ENCODE data around the gene PHF12. TPM values are rescaled to one million over a fixed set of nuclear protein-coding genes. Genes with fewer than 3 reads are reported as not detected.

Gene PHF12
- total and polyA plus RNA-seq, 10 of the 15 experiments (the other 5 are each of a cell fraction or from before 2014, with no cell fraction given), result 1.3 to 43.9 (median 19.2) TPM

DNA sequence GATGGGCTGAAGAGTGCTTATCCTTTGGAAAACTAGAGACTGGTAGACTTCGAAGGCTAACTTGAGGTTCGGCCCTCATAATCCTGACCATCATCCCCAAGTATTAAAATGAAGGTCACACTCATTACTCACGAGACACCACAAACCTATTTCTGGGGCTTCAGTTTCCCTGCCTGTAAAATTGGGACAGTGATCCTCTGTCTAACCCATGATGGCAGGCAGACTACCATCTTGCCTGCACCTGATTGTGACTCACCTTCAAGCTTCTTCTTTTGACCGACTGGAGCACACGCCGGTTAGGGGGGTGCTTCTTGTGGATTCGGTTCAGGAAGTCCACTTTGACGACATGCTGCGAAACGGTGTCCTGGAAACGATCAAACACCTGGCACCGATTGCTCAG lies 34.3 kb downstream of the PHF12 start:
- FAIRE-seq, result no peak
- Histone ChIP-seq H3K9me3 (replicated peaks; ENCODE audit: control insufficient read depth, insufficient read depth, low read length) (no peaks in the 10 kb centered on the region), H3K4me3 (no peak overlapping the region), H3K4me2 (ENCODE audit: control insufficient read depth, insufficient read depth) (no peak overlapping the region), H3K9ac (ENCODE audit: control insufficient read depth, insufficient read depth, low read length) (no peak overlapping the region), H3K79me2 (ENCODE audit: control insufficient read depth, insufficient read depth, low read length) (no peaks in the 10 kb centered on the region), H3K36me3 (ENCODE audit: control insufficient read depth in 2 of 2, insufficient read depth in 2 of 2, low read length in 1 of 2) (peaks cover 42 to 60% of the 10 kb centered on the region in 2 experiments), H3K27ac (ENCODE audit: control insufficient read depth, insufficient read depth) (no peak overlapping the region), H3K27me3 (replicated peaks in 1 of 2; ENCODE audit: control insufficient read depth in 2 of 2, insufficient read depth in 2 of 2, low read length in 1 of 2) (no peaks in the 10 kb centered on the region), H4K20me1 (ENCODE audit: control insufficient read depth, insufficient read depth) (no peaks in the 10 kb centered on the region), H2AFZ (ENCODE audit: control insufficient read depth, low read depth, low read length) (no peak overlapping the region), H3K4me1 (ENCODE audit: control insufficient read depth, insufficient read depth, low read length) (no peaks in the 10 kb centered on the region)
- ATAC-seq, result no peak
- ChIA-PET POLR2A (interaction anchor here (1.2 kb wide), 1 partner anchor 35 kb away, joined by 3 read pairs; the partner anchor contains the start of gene PHF12), SMC1A (ENCODE audit: uncharacterized antibody, unreplicated experiment) (interaction anchor here (0.6 to 4.8 kb wide), 13 partner anchors 9 to 197 kb away, joined by 3 to 40 read pairs (median 3); partner anchors contain the start of genes FAM222B, RPL23A and TLCD1), RAD21 (ENCODE audit: unreplicated experiment) (interaction anchor here (0.9 to 2.8 kb wide), 5 partner anchors 10 to 190 kb away, joined by 3 to 21 read pairs (median 6); partner anchors contain the start of gene TLCD1), CTCF (interaction anchor here (0.7 to 6.0 kb wide), 21 partner anchors 9 to 271 kb away, joined by 3 to 78 read pairs (median 7); partner anchors contain the start of genes NEK8, RPL23A and TLCD1)
- in situ Hi-C loops (cut with MboI), result no loop called here
- 92% methylated on average over 12 of the region's 12 CpGs for WGBS (ENCODE audit: insufficient coverage, insufficient replicate concordance, low lambda C conversion rate, missing lambda C conversion rate)
- intact Hi-C loops (cut with micrococcal nuclease; ENCODE audit: unreplicated experiment), result loop anchor here (2.0 kb wide), 1 partner anchor 190 kb away; the partner anchor contains the start of gene TLCD1
- TF ChIP-seq FOS (IDR thresholded peaks at IDR 0.05; ENCODE audit: borderline replicate concordance, extremely low read depth, insufficient read length), result no peak
- no peak for TF ChIP-seq MYB (IDR thresholded peaks at IDR 0.05; ENCODE audit: borderline replicate concordance, low read depth, low read length)
- TF ChIP-seq ZNF207 (IDR thresholded peaks at IDR 0.05; ENCODE audit: borderline replicate concordance), result no peak
- BruUV-seq (replicated peaks), result no TSS peak
- DNase-seq (ENCODE audit: low read depth, low spot score), result no peak

GRCh38 chr17:28916302-28916934 lies 34.9 kb downstream of the PHF12 start:
- Histone ChIP-seq H3K27ac (ENCODE audit: control insufficient read depth, insufficient read depth) (no peak overlapping the region), H4K20me1 (ENCODE audit: control insufficient read depth, insufficient read depth) (no peaks in the 10 kb centered on the region), H3K4me2 (ENCODE audit: control insufficient read depth, insufficient read depth) (no peak overlapping the region), H3K79me2 (ENCODE audit: control insufficient read depth, insufficient read depth, low read length) (no peaks in the 10 kb centered on the region), H3K27me3 (replicated peaks in 1 of 2; ENCODE audit: control insufficient read depth in 2 of 2, insufficient read depth in 2 of 2, low read length in 1 of 2) (no peaks in the 10 kb centered on the region), H2AFZ (ENCODE audit: control insufficient read depth, low read depth, low read length) (no peak overlapping the region), H3K9me3 (replicated peaks; ENCODE audit: control insufficient read depth, insufficient read depth, low read length) (no peaks in the 10 kb centered on the region), H3K9ac (ENCODE audit: control insufficient read depth, insufficient read depth, low read length) (no peak overlapping the region), H3K36me3 (ENCODE audit: control insufficient read depth in 2 of 2, insufficient read depth in 2 of 2, low read length in 1 of 2) (peaks cover 40 to 60% of the 10 kb centered on the region in 2 experiments), H3K4me1 (ENCODE audit: control insufficient read depth, insufficient read depth, low read length) (no peaks in the 10 kb centered on the region), H3K4me3 (no peak overlapping the region)
- CTCF ChIA-PET, result interaction anchor here (0.6 to 6.0 kb wide), 24 partner anchors 9 to 321 kb away, joined by 3 to 78 read pairs (median 6); partner anchors contain the start of genes NEK8, RPL23A and TLCD1
- SMC1A ChIA-PET (ENCODE audit: uncharacterized antibody, unreplicated experiment), result interaction anchor here (0.7 to 4.8 kb wide), 12 partner anchors 10 to 197 kb away, joined by 3 to 40 read pairs (median 4); partner anchors contain the start of genes FAM222B, RPL23A and TLCD1
- DNase-seq (ENCODE audit: low read depth, low spot score), result no peak
- POLR2A ChIA-PET, result interaction anchor here (1.2 kb wide), 1 partner anchor 35 kb away, joined by 3 read pairs; the partner anchor contains the start of gene PHF12
- in situ Hi-C loops (cut with MboI) (no loop called here), intact Hi-C loops (cut with micrococcal nuclease; ENCODE audit: unreplicated experiment) (loop anchor here (1.0 to 2.0 kb wide), 2 partner anchors 153 to 190 kb away; partner anchors contain the start of gene TLCD1)
- no TSS peak for BruUV-seq (replicated peaks)
- peak; percentile 89 for ATAC-seq
- WGBS (ENCODE audit: insufficient coverage, insufficient replicate concordance, low lambda C conversion rate, missing lambda C conversion rate), result 77% methylated on average over 6 of the region's 6 CpGs
- FAIRE-seq, result peak; percentile 23
- RAD21 ChIA-PET (ENCODE audit: unreplicated experiment), result interaction anchor here (0.9 to 2.8 kb wide), 5 partner anchors 11 to 190 kb away, joined by 3 to 21 read pairs (median 6); partner anchors contain the start of gene TLCD1
- TF ChIP-seq NFIC (IDR thresholded peaks at IDR 0.05; ENCODE audit: low read depth, low read length) (no peak), CTCF (IDR thresholded peaks at IDR 0.05 in 2 of 3, conservative IDR thresholded peaks at IDR 0.05 in 1 of 3; ENCODE audit: control insufficient read depth in 2 of 3, extremely low read depth in 1 of 3, insufficient read depth in 1 of 3, low read depth in 3 of 3, low read length in 3 of 3) (peak; percentile 55 to 59 (median 57)), HDGF (IDR thresholded peaks at IDR 0.05) (peak; percentile 68; the same call in 1 of the 2 replicates), RUNX3 (IDR thresholded peaks at IDR 0.05; ENCODE audit: low read length) (no peak), MTA3 (IDR thresholded peaks at IDR 0.05; ENCODE audit: borderline replicate concordance, low read length) (no peak), ZBTB33 (IDR thresholded peaks at IDR 0.05) (0 out of 2 replicates have a peak, but pooled peaks have one; percentile 33), RAD21 (IDR thresholded peaks at IDR 0.05; ENCODE audit: insufficient read depth, low read depth, low read length) (peak; percentile 58), MEF2A (IDR thresholded peaks at IDR 0.05; ENCODE audit: insufficient read depth, low read depth, low read length) (no peak)

All from GM12878 (cell line).